GM21526 (cell line): ENCODE measurements around the gene CHRM1.

ENCODE experiments used
- ATAC-seq: cut with Tn5 transposase; IDR thresholded peaks from one replicate; pipeline ENCODE4 v1.9.1; 2021; ENCODE audit warnings: moderate library complexity; ENCODE audit not compliant: unreplicated experiment, low FRiP score

The CHRM1 gene

GRCh38 chr11:62908468-62909072 lies 12.6 kb downstream of the CHRM1 start:
- no peak for ATAC-seq

GRCh38 chr11:62905927-62906531 lies 15.1 kb downstream of the CHRM1 start:
- ATAC-seq = no peak

GRCh38 chr11:62905296-62905695 lies 15.9 kb downstream of the CHRM1 start:
- no peak for ATAC-seq

GRCh38 chr11:62902932-62903331 lies 18.2 kb downstream of the CHRM1 start:
- no peak for ATAC-seq

GRCh38 chr11:62898027-62898426 lies 23.1 kb downstream of the CHRM1 start:
- no peak for ATAC-seq

GRCh38 chr11:62897311-62897710 lies 23.9 kb downstream of the CHRM1 start:
- no peak for ATAC-seq

GRCh38 chr11:62896049-62896448 lies 25.1 kb downstream of the CHRM1 start:
- no peak for ATAC-seq

GRCh38 chr11:62895501-62895900 lies 25.7 kb downstream of the CHRM1 start:
- no peak for ATAC-seq

- ATAC-seq = no peak
Measured at GRCh38 chr11:62892077-62892922, 28.9 kb downstream of the CHRM1 start.

- ATAC-seq = no peak
Measured at GRCh38 chr11:62889484-62890437, 31.4 kb downstream of the CHRM1 start.

- ATAC-seq = no peak
Measured at GRCh38 chr11:62889126-62889483, 32.1 kb downstream of the CHRM1 start.

GRCh38 chr11:62888406-62888805 lies 32.8 kb downstream of the CHRM1 start:
- ATAC-seq = no peak

GRCh38 chr11:62885137-62885750 lies 35.9 kb downstream of the CHRM1 start:
- ATAC-seq = no peak

GRCh38 chr11:62883673-62884072 lies 37.5 kb downstream of the CHRM1 start:
- no peak for ATAC-seq

GRCh38 chr11:62882788-62883501 lies 38.2 kb downstream of the CHRM1 start:
- ATAC-seq = no peak

GRCh38 chr11:62882431-62882749 lies 38.8 kb downstream of the CHRM1 start:
- ATAC-seq = no peak

- peak; percentile 34 for ATAC-seq
Measured at GRCh38 chr11:62881579-62882430, 39.4 kb downstream of the CHRM1 start.

GRCh38 chr11:62880803-62881578 lies 40.2 kb downstream of the CHRM1 start, which contains the start of gene SLC3A2:
SLC3A2 (plus strand) TSS chr11:62880896; CDS start chr11:62881024, 128 bp downstream.
- peak; percentile 63 for ATAC-seq
